Activated CD8-positive, alpha-beta memory T cell treated with anti-CD3 and anti-CD28 coated beads, Interleukin-2, amount 50 U/mL, for 1 hour (primary cell): ENCODE results near the gene TRA2A.
"Not testable (repeated sequence)": the region's sequence is repeated elsewhere in the genome, so short reads cannot be mapped to it uniquely, and the experiment has no call there.

Experiments used
- DNase-seq: peaks from one replicate; pipeline ENCODE4 v3.0.0-alpha.2; 2020; ENCODE audit errors: extremely low read depth

The TRA2A gene

DNA sequence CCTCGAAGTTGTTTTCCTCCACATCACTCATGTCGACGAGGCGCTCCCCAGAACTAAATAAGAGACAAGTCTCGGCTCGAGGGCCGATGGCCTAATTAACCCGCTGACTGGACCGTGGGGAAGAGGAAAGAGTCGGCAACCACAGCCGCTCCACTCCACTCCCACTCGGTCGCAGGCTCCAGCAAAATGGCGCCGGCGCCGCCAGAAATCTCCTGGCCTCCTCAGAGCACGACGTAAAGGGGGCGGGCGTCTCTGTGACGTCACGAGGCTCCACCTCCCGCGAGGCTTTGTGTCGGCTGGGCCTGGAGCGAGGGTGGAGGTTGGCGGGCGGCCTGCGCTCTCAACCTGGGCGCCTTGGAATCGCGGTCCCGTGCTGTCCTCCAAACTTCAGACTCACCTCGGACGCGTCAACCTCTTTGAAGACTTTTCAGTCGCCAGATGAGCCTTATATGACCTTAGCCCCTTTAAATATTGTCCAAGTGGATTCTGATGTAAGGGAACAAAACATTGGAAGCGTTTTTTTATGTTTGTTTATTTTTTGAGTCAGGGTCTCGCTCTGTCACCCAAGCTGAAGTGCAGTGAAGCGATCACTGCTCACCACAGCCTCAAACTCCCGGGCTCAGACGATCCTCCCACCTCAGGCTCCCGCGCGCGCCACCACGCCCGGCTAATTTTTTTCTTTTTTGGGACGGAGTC lies at the start of gene TRA2A:
TRA2A (minus strand) TSS at position 188 of the 696 bp plus-strand sequence; CDS start at position 31, 157 bp downstream.
- DNase-seq = peak; percentile 86

DNA sequence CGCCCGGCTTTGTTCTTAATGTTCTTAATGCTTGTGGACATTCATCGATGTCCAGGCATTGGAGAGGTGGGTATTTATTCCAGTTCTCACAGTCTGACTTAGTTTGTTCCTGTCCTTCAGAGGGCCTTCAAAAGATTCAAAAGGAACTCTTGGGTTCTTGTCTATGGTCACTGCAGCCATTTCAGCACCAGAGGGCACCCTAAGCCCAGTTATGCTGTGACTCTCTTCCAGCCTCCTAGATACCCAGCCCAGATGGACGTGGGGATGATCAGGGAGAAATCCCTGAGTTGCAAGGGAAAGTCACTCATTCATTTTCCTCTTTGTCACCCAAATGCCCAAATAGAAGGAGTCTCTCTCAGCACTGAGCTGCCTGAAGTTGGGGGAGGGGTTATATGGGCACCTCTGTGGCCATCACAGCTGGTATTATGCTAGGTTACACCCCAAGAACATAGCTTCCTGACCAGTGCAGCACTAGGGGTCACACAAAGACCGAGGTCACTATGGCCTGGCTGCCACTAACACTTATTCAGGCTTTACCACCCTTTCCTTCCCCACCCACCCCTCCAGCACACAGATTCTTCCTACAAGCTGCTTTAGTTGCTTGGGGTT lies 38.9 kb upstream of the TRA2A start:
- DNase-seq = peak; percentile 26

DNA sequence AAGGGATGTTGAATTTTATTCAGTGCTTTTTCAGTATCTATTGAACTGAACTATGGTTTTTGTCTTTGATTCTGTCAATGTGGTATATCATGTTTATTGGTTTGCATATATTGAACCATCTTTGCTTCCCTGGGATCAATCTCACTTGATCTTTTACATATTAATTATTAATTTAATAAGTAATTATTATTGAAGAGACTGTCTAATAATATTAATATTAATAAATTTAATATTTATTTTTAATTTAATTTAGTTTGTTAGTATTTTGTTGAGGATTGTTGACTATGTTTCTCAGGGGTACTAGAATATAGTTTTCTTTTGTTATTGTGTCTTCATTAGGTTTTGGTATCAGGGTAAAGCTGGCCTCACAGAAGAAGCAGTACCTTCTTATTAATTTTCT lies 26.5 kb upstream of the TRA2A start:
- no peak for DNase-seq

DNA sequence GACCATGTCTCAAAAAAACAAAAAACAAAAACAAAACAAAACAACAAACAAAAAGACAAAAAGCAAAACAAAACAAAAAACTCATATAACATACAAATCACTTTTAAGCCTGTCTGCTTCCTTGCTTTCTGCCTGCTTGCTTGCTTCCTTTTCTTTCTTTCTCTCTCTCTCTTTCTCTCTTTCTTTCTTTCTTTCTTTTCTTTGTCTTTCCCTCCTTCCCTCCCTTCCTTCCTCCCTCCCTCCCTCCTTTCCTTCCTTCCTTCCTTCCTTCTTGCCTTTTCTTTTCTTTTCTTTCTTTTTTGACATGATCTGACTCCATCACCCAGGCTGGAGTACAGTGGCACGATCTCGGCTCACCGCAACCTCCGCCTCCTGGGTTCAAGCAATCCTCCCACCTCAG lies 15.9 kb upstream of the TRA2A start:
- DNase-seq = no peak

DNA sequence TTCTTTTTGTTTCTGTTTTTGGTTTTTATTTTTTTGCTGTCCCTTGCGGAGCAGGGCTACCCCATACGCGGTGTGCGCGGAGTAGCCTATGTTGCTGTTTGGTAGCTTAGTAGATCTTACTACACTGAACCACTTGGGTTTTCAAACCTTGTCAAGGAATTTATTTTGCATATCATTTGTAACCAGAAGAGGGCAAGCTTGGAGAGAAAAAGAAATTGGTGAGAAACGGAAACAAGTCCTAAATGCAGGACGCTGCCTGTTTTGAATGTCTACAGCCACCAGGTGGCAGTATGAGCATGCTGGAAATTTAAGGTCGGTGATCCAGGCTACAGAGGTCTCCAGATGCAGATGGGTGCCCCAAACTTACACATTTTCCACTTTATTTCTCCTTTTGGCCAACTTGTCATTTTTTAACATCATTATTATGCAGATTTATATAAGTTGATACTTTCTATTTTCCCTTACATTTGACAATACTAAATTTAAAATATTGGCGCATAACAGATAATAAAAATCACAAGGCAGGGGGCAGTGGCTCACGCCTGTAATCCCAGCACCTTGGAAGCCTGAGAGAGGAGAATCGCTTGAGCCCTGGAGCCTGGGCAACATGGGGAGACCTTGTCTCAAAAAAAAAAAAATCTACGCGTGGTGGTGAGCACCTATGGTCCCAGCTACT lies 15.3 kb upstream of the TRA2A start:
- DNase-seq = peak; percentile 24

DNA sequence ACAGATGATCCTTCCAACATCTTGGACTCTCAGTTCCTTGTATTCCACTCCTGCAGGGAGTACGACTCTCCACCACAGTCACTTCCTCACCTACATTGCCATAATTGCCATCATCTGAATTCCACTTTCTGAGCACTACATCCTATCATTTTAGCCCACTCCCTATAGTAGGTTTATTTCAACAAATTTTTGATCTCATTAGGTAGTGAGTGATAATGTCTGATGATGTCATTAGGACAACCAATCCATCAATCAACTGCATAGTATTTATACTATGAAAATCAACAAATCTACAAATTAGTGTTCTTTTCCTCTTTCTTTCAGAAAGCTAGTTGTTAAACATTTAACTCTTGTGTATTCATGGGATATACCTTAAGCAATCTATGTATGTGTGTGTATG lies 13.7 kb upstream of the TRA2A start:
- DNase-seq = no peak

DNA sequence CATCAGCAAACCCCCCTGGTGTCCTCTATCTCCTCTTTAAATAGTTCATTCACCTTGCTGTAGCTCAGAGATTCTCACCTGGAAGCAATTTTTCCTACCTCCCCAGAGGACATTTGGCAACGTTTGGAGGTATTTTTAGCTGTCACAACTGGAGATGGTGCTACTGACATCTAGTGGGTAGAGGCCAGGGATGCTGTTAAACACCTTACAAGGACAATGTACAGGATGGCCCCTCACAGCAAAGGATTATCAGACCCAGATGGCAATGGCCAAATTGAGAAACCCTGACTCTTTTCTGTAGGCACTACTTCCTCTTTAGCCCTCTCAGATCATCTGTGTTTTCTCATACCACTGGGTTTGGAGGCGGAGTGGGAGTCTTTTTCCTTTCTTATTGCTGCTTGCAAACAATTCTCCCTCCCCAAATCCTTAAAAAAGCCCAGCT lies 13.2 kb upstream of the TRA2A start:
- no peak for DNase-seq

DNA sequence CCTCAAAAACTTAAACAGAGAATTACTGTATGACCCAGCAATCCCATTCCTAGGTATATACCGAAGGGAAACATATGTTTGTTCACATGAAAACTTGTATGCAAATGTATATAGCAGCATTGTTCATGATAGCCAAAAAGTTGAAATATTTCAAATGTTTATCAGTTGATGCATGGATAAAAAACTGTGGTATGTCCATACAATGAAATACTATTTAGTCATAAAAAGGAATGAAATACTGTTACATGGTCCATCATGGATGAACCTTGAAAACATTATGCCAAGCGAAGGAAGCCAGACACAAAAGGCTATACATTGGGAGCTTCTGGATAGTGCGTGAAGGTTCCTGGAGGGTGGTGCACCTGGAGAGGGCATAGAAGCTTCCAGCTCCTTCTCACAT lies 11.0 kb upstream of the TRA2A start:
- no peak for DNase-seq

DNA sequence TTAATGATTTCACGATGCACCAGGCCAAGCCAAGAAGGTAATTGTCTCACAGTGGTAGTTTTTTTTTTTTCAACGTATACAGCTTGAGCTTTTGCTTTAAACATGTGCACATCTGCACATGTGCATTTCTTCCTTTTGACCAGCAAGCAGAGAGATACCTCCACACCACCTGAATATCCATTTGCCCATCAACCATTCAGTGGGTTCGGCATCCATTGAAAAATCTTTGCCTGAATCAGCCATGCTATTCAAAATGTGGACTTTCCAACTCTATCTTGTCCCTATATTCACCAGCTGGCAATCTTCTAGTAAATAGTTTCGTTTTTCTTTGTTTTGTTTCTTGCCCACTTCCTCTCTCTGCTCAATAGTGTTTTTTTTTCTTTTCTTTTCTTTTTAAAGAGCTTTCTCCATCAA lies 7.7 kb upstream of the TRA2A start:
- DNase-seq = no peak

DNA sequence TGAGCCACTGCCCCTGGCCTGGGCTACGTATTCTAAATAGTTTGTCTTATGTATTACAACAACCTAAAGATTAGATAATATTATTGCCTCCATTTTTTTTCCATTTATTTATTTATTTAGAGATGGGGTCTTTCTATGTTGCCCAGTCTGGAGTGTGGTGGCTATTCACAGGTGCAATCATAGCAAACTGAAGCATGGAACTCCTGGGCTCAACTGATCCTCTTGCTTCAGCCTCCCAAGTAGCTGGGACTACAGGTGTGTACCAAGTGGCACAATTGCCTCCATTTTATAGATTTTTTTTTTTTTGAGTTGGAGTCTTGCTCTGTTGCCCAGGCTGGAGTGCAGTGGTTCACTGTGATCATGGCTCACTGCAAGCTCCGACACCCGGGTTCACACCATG lies 6.5 kb upstream of the TRA2A start:
- no peak for DNase-seq

DNA sequence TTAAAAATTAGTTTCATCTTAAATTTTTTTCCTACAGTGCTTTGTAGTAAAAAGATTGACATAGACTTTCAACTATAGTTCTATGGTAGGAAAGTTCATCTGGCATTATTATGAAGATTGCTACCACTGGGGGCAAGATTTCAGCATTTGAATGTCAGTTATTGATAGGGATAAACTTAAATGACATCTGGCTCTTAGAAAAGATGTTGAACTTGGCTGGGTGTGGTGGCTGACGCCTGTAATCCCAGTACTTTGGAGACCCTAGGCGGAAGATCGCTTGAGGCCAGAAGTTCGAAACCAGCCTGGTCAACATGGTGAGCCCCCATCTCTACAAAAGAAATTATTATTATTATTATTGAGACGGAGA lies 1.4 kb upstream of the TRA2A start:
- DNase-seq = no peak

DNA sequence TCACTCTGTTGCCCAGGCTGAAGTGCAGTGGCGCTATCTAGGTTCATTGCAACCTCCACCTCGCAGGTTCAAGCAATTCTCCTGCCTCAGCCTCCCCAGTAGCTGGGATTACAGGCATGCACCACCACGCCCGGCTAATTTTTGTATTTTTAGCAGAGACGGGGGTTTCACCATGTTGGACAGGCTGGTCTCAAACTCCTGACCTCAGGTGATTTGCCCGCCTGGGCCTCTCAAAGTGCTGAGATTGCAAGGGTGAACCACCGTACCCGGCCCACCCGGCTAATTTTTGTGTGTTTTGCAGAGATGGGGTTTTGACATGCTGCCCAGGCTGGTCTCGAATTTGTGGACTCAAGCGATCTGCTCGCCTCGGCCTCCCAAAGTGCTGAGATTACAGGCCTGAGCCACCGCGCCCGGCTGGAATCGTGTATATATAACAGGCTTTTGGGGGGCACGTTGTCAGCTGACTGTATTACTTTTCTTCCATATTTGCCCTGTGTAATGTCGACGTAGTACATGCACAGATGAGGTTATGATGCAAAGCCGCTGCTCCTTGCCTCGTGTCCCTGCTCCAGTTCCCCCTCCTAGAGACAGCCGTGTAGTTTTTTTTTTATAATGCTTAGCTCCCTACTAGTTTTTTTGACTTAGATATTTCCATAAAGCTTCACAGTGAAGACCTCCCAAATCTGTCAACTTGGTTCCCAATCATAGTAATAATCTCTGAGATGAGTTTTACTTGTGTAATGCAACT lies 883 bp upstream of the TRA2A start:
- no peak for DNase-seq

DNA sequence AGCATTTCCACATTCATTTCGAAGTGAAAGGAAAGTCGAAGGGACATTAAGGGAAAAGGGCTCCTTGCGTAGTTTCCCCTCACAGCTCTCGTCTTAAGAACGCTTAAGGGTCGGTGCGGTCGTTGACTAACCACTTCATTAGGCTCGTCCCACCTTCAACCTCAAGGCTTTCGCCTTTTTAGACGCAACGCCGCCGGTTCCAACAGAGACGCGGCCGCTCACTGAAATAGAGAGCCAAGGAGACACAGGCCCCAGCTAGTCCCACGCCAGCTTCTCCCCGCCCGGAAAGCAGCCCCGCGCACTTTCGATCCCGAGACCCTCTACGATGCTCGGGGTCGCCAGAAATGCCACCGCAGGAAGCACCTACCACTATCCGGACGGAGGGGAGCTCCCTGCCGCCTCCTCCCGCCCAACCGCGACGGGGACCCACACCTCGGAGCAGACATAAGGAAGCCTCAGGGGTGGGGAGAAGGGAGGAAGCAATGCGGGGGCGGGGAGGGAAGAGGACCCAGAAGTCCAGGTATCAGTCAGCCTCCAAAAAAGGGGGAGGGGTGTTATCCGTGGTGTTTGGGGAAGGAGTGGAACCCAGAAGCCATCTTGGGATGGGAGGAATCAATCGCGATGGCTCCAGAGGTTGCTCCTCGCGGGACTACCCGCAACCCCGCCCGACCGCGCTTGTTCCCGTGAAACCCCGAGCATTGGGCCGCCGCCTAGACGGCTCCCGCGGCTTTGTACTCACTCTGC lies 559 bp downstream of the TRA2A start:
- DNase-seq = no peak

DNA sequence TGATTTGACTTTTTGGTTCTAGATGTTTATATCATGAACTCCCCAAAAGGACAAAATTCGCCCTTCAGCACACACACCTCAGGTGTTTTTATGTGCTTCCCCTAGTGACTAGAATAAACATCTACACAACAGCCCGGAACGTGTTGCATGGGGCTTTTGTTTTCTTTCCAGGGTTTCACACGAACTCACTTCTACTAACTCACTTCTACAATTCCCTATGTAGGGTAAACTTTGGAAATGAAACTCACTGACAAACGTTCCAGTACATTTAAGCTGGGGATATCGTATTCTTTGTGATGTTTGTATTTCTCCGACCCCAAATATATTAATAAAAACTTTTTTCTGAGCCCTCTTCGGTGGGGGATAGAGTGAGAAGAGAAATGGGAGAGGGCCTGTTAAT lies 1.4 kb downstream of the TRA2A start:
- no peak for DNase-seq

DNA sequence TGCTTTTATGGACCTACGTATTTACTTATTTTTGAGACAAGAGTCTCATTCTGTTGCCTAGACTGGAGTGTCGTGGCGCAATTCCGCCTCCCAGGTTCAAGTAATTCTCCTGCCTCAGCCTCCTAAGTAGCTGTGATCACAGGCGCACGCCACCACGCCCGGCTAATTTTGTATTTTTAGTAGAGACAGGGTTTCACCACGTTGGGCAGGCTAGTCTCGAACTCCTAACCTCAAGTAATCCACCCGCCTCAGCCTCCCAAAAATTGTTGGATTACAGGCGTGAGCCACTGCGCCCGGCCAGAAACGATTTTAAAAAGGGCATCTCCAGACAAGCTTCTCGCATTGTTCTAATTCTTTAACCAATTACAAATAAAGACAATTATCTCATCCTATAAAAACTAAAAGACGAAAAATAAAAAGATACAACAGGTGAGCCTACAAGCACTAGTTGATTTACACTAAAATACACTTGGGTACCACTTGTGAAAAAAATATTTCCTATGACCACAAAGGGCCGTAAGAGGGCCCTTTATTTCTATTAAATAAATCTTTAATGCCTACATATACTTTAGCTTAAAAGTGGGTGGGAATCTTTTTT lies 2.4 kb downstream of the TRA2A start:
- no peak for DNase-seq

DNA sequence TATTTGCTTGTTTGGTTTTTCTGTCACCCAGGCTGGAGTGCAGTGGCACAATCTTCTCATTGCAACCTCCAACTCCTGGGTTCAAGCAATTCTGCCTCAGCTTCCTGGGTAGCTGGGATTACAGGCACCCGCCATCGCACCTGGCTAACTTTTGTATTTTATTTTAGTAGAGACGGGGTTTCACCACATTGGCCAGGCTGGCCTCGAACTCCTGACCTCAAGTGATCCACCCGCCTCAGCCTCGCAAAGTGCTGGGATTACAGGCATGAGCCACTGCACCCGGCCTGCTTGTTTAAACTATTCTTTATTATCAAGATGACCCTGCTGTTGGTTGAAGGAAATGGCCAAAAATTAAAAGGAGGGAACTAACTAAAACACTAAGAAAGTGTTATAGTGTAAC lies 6.2 kb downstream of the TRA2A start:
- not testable (repeated sequence) for DNase-seq

DNA sequence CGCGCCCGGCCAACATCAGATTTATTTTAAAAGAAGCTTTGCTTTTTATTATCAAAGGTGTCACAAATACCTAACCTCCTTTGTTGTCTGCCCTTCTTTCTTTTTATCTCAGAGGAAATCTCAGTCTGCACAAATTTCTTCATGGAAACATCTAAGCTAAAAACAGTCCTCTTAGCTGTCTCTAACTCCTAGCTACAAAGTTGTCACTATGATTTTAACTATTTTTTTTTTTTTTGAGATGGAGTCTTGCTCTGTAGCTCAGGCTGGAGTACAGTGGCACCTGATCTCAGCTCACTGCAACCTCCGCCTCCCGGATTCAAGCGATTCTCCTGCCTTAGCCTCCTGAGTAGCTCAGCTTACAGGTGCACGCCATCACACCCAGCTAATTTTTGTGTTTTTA lies 7.3 kb downstream of the TRA2A start:
- DNase-seq = no peak

DNA sequence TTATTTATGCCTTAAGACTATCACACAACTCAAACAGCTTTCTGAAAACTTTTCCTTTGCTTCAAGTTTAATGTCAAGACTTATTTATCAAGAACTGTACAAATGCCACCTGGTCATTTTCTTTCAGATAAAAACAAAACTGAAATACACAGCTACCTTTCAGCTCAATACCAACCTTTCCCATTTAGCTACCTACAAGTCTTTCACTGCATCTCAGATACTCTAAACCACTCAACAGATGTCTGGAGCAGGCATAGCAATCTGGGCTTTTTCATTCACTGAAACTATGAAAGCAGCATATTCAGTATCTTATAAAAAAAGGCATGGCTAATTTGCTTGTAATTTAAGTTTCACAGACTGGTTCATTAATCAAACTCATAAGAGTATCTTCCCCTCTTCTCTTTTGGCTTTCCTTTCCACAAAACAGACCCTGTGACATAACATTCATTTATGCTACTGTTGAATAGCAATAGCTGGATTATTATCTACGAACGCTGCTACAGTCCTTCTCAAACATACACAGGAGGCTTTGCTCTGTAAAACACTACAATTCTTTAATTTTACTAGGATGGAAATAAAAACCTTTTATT lies 8.2 kb downstream of the TRA2A start:
- no peak for DNase-seq

DNA sequence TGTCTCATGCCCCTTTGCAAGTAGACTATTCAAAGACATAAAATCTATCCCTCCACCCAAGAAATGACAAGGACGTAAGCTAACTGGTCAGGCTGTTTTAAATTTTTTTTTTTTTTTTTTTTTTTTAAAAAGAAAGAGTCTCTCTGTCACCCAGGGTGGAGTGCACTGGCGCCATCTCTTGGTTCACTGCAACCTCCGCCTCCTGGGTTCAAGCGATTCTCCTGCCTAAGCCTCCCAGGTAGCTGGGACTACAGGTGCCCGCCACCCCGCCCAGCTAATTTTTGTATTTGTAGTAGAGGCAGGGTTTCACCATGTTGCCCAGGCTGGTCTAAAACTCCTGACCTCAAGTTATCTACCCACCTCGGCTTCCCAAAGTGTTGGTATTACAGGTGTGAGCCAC lies 11.2 kb downstream of the TRA2A start:
- DNase-seq = no peak

DNA sequence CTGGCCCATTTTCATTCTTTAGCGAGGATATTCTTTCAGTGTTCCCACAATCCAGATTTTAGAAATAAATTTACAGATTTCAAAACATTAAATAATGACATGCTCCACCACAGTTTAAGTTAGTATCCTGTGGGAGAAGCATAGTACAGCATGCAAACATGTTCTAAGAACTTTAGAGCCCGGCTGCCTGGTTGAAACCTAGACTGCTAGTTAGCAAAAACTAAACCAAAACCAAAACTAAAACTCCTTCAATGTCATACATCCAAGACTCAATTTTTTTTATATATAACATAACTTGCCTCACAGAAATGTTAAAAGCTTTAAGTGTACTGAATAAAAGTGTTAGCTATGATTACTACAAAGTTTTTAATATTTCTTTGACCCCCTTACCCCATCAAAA lies 17.0 kb downstream of the TRA2A start:
- no peak for DNase-seq

DNA sequence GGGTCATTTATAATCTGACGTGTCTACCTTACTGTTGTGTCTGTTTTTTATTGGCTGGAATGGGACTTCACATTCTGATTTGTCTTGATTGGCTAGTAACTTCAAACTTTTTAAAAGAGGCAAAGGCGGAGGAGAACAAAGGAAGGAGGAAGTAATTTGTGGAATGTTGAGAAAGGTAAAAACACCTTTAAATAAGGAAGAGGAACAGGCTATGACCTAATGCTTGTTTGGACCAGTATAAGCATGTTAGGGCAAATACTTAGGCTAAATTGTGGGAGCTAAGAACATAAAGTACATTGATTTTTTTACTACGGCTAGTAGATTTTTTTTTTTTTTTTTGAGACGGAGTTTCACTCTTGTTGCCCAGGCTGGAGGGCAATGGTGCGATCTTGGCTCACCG lies 18.0 kb downstream of the TRA2A start:
- not testable (repeated sequence) for DNase-seq
